Fibroblast of the aortic adventitia (primary cell): ENCODE data around the gene ARHGAP30. TPM values are rescaled to one million over a fixed set of nuclear protein-coding genes. Genes with fewer than 3 reads are reported as not detected.
"Not testable (repeated sequence)": the region's sequence is repeated elsewhere in the genome, so short reads cannot be mapped to it uniquely, and the experiment has no call there.

Experiments
- DNase-seq: peaks from one replicate; pipeline ENCODE4 v3.0.0-alpha.2; 2010; ENCODE audit warnings: low read depth
- H3K4me3 ChIP-seq: 2 replicates; pipeline ENCODE4 v1.5.1; 2011; ENCODE audit warnings: low read depth, mild to moderate bottlenecking, control low read depth, low read length, moderate library complexity
- CTCF ChIP-seq: IDR thresholded peaks from 2 replicates; pipeline ENCODE4 v1.5.1; 2011; ENCODE audit warnings: mild to moderate bottlenecking, low read length, control low read depth, inconsistent platforms; ENCODE audit not compliant: insufficient read depth
- total RNA-seq: library from RNA; depleted of rRNA; stranded (reverse); fragments of >200 nt; gene quantifications from 2 replicates; pipeline ENCODE4 v1.2.3, GENCODE V29; 2012; ENCODE audit warnings: low replicate concordance

Gene ARHGAP30
- not detected in 2 replicates for total RNA-seq

GRCh38 chr1:161069731-161070270 lies at the start of gene ARHGAP30:
TSS of gene ARHGAP30 (minus strand) at chr1:161069891. CDS start at chr1:161069624, 267 bp downstream.
- no peak for TF ChIP-seq CTCF
- no peak for DNase-seq
- no peak within 1 kb of the TSS for H3K4me3 ChIP-seq

GRCh38 chr1:161117759-161118581 lies 48.3 kb upstream of the ARHGAP30 start, which contains the start of the genes NIT1 and PFDN2:
TSS of gene NIT1 (plus strand) at chr1:161118105. CDS start at chr1:161118177, 72 bp downstream.
TSS of gene PFDN2 (minus strand) at chr1:161118037. CDS start at chr1:161118026, 11 bp downstream.
- TF ChIP-seq CTCF: no peak
- peak within 1 kb of the TSS; percentile 89 for H3K4me3 ChIP-seq
- peak; percentile 79 for DNase-seq

GRCh38 chr1:161115961-161116360 lies 46.3 kb upstream of the ARHGAP30 start:
- H3K4me3 ChIP-seq, DNase-seq: not testable (repeated sequence)

GRCh38 chr1:161115132-161115711 lies 45.5 kb upstream of the ARHGAP30 start:
- no peak for TF ChIP-seq CTCF
- no peak overlapping the region for H3K4me3 ChIP-seq
- DNase-seq: peak; percentile 76

- no peak for TF ChIP-seq CTCF
- no peak for DNase-seq
- H3K4me3 ChIP-seq: no peak overlapping the region
Measured at GRCh38 chr1:161114556-161114955, 44.9 kb upstream of the ARHGAP30 start.

GRCh38 chr1:161113915-161114314 lies 44.2 kb upstream of the ARHGAP30 start:
- no peak for DNase-seq
- H3K4me3 ChIP-seq: no peak overlapping the region
- no peak for TF ChIP-seq CTCF

GRCh38 chr1:161111527-161111926 lies 41.8 kb upstream of the ARHGAP30 start:
- TF ChIP-seq CTCF: no peak
- DNase-seq: no peak
- H3K4me3 ChIP-seq: no peak overlapping the region
